NCI-H1092 (cell line): ENCODE data around the gene DDX20.
A peak's percentile ranks its signal among the peaks of the same experiment; 100 is the strongest.

Source experiments
- DNase-seq: peaks from one replicate; lab custom pipeline; 2025; lab: John Stamatoyannopoulos, UW

The DDX20 gene

DNA sequence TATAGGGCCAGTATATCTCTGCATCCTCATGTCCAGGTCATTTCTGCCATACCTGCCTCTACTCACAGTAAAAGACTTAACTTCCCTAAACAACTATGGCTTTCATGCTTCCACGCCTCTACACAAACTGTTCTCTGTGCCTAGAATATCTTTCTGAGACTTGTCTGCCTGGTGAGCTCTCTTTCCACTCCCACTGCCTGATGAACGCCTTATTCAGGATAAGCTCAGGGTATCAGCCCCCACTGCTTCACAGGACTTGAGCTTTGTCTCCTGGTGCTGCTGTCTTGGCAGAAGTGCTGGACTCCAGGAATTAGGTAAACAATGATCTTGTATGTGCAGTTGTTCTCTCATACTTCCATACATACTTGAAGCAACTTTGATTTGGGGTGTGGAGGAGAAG is 4.8 kb upstream of the DDX20 start:
- DNase-seq = no peak

DNA sequence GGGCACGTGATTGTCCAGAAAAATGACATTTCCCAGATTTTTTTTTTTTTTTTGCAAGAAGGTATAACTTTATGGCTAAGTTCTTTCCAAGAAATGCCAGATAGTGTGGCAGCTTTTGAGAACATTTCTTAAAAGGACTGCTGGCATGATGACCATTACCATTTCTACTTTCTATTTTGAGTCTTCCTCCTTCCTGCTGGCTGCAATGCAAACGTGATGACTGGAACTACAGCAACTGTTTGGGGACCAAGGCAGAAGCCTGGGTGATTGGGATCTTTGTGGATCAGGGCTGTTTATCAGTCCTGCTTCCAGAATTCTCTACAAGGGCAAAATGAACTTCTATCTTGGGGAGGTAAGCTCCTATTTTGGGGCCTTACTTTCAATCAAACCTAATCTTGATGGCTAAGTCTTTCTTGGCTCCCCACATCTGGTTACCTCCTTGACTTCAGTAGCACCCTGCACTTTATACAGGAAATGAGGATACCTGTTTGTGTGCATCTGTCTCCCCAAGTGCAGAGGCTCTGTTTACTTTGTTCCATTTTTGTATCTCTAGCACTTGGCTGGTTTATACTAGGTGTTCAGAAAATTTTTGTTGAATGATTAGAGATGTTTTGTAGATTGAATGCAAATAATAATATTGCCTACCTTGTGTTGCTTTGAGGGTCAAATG is 3.7 kb upstream of the DDX20 start:
- DNase-seq = no peak

DNA sequence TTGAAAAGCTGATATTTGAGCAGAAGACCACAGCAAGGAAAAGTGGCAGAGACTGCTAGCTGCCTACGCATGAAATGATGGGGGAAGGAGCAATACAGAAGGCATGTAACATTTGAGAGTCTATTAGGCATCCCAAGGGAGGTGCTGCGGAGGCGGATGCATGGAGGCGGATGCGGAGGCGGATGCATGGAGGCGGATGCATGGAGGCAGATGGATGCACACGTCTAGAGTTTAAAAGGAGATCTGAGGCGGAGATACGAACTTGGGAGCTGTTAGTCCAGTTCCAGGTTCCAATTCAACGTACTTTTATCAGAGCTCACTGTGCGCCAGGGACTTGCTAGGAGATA is 744 bp upstream of the DDX20 start:
- DNase-seq = peak; percentile 27

DNA sequence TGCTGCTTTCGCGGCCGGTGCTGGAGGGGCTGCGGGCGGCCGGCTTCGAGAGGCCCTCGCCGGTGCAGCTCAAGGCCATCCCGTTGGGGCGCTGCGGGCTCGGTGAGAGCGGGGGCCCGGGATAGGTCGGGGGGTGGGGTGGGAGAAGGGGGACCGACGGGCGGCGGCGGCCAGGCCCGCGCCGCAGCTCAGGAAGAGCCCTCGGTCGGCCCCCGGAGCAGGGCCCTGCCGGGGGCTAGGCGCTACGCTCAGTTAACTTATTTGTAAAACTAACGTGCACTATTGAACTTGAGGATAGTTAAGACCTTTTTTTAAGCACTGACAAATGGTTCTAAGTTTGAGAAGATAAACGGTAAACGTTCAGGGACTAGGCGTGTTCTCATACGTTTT is 418 bp downstream of the DDX20 start:
- no peak for DNase-seq

DNA sequence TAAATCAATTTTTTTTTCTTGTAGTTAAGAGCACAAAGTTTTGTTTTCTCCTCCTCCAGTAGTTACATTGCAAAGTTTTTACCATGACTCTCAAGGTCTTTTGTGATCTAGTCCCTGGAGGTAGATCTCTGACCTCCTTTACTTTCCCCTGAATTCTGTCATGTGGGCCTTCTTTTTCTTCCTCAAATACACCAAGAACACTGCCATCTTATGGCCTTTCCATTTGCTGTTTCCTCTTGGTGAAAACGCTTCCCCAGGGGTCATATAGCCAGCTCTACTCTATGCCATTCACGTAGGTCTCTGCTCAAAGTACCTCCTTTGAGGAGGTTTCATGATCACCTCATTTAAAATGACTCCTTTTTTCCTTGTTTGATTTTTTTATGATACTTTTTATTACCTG is 2.7 kb downstream of the DDX20 start:
- DNase-seq = no peak

DNA sequence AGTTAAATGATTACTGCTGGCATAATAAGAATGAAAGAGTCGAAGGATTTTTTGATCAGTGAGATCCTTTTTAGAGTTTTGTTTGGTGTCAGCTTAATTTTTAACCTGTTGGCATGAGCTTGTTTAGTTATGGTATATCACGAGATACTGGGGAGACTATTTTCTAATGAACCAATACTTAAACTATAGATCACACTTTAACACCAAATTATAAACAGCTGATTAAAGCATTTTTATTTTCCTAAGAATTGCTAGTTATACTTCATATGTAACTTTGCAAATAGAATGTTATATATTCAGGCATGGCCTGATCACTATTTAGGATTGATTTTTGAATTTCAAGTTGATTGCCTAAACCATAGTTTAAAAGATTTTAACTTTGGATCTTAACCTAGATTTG is 6.0 kb downstream of the DDX20 start:
- DNase-seq = no peak

DNA sequence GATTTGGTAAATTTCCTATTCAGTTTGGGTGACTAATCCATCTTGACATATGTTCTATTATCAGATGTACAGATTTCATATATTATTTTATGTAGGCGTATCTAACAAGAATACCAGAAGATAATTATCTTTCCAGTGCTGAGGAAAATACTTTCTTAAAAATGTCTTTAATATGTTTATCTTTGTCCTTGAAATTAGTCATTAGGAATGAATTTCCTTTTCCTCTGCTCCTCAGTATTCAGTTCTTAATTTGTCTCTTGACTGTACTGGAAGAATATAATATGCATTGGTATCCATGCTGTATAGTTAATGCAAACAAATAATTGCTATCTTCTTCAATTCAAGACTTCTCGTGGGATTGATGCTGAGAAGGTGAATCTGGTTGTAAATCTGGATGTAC is 6.6 kb downstream of the DDX20 start:
- no peak for DNase-seq

DNA sequence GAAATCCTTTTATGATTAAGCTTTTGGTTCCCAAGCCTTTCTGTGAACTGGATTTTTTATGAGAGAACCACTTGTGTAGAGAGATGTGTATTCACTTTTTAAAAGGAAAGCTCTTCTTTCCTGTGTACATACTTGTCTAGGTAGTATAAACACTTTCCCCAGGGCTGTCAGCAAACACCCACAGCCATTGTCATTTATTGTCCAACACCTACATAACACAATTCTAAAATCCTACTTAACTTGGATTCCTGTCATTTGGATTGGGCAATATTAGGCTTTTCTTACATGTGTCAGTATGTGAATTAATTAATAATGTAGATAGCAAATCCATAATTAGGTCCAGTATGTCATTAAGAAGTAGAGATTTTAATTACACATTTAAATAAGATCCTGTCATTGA is 12.3 kb downstream of the DDX20 start:
- DNase-seq = no peak

DNA sequence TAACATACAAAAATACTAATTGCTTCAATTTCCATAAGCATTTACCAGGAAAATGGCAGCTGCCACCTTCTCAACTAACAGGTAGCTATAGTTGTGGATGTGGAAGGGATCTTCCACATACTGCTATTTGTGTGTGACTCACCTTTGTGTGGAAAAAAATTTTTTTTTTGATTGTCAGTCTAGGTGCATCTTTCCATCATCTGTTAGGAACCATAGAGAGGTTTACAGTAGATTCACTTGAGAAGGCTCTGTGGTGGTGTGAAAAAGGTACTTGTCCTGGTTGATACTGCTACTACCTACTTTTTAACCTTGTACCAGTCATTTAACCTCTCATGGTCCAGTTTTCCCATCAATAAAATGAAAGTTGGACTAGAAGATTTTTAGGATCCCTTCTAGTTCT is 12.9 kb downstream of the DDX20 start:
- DNase-seq = no peak

DNA sequence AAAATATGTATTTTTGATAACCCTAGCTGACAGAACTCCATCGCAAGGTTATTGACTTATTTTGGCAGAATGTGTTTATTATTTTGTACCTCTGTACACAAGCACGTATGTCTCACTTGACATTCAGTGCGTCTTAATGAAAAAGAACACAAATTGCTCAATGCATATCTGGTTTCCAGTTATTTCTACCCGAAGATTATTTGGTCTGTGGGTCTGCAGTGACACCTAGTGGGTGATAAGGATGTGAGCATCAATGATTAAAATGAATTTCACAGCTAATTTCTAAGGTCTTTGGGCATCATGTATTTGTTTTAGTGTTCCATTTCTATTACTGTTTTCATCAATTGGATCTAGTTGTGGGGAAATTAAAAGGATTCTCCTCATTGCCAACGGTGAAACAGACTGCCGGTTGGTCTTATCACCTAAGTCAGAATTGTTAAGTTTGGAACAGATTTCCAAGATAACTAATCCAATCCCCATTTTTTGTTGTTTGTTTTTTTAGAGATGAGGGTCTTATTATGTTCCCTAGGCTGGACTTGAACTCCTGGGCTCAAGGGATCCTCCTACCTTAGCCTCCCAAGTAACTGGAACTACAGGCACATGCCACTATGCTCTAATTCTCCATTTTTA is 13.9 kb downstream of the DDX20 start:
- DNase-seq = peak; percentile 9

DNA sequence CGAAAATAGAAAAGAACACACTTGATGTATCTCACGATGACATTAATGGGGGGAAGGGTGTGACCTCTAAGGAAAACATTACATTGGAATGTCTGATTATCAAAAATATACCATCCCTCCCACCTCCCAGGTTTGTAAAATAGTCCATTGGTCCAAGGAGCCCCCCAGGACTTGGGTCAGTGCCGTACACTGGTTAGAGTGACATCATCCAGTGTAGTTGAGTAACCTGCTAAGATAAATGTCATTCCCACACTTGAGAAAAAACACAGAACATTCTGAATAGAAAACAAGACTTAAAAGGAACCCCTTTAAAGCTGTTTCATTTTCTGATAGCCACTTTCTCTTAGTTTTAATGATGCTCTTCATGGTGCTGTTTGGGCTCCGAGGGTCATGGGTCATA is 15.2 kb downstream of the DDX20 start:
- DNase-seq = no peak

DNA sequence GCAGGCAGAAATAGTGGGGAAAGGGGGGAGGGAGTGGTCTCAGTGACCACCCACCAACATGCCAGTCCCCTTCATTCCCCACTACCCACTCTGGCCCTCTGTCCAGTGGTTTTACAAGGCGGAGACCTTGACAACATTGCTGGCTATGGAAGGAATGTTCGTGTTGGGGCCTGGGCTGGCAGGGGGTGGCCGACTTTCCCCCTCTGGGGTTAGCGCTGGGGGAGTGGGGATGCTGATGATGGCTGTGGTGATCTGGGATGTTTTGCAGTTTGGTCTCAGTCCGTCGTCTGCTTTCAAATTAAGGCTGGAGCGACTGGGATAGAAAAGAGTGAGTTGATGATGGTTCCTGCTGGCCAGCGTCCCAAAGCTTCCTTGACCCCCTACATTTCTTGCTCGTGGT is 20.3 kb downstream of the DDX20 start:
- DNase-seq = no peak

DNA sequence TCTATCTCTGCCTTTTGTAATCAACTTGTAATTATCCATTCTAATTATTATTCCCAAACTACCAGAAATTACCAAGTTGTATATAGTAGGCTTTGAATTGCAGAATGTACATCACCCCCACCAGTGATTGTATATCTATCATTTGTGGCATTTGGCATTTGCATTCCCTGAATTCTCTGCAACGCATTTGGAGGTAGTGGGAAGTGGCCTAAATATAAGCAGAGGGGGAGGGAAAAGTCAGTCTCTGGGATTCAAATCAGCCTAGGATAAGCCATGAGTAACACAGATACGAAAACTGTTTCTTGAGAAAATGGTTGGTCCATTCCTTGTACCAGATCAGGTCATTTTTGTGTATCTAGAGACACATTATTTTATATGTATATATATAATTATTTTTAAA is 20.7 kb downstream of the DDX20 start:
- no peak for DNase-seq

DNA sequence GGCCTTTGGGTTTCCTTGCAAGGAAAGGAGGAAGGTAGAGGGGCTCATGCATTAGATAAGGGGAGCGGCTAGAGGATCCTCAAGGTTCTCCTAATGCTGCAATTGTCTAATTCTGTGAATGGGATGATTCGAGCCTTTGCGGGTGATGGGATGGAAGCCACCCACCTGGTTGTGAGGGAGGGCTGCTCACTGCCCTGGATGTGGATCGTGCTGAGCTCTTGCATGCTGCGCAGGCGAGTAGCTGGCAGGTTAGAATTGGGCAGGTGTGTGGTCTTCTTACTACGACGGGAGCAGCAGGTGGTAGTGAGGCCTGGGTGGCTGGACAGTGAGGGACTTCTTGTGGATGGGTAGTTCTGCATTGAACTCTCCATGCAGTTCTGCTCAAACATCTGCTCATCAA is 21.2 kb downstream of the DDX20 start:
- no peak for DNase-seq

DNA sequence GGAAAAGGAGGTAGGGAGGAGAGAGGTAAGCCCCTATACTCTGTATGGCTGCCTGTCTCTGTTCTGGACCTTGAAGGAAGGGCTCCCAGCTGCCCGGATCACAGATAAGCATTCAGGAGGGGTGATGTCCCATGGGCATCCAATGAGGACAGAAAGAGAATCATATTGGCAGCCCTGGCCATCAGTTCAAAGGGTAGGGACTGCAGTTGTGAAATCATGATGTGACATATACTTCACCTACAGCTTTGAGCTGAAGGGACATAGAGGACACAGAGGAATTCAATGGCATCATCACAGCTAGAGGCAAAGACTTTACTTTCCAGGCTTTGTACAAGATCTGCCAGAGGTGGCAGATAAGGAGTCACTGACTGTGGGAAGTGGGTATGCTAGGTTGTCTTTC is 21.6 kb downstream of the DDX20 start:
- DNase-seq = no peak

DNA sequence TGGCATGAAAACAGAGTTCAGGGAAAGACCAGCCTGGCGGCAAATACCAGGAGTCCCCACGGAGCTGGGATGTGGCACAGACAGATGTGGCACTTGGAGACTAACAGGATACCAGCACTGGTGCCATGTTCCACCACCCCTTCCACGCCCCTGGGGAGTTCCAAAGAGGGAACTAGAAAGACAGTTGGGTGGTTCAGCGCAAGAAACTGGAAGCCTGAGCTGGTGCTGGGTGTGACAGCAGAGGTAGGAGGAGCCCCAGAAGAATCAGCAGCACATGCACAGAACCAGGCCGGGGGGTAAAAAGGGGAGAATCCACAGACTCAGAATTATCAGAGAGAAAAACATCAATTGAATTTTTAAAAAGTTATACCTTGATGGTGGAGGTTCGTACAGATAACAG is 22.4 kb downstream of the DDX20 start:
- DNase-seq = no peak

DNA sequence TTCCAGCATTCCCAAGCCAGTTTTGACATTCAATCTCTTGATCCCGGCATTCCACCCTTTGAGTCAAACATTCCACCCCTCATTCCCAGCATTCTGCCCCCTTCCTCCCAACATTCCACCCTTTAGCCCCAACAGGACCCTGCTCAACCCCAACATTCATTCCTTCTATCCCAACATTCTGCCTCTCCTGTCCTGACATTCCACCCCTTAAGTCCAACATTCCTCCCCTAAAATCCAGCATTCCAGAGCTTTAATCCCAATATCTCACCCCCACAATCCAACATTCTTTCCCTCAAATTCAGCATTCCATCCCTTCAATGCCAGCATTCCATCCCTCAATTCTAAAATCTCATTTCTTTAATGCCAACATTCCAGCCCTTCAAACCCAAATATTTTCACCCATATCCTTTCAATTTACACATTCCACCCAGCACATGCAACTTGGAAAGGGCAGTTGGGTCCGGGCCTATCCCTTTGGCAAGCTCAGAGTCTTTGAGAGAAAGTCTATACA is 22.9 kb downstream of the DDX20 start:
- DNase-seq = no peak

DNA sequence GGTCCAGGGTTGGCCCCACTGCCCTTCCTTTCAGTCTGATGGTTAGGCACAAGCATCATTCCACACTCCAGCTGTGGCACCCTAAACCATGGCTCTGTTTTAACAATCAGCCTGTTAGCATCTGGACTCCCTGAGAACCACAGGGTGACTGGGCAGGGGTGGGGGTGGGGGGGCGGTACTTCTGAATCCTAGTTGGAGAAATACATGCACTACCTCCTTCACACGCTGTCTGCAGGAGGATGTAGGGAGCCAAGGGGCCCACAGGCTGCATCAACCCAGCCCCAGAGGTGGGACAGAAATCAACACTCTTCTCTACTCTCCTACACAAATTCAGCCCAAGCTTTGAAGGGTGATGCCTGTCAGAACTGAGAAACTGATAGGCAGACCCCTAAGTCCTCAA is 23.8 kb downstream of the DDX20 start:
- DNase-seq = no peak

DNA sequence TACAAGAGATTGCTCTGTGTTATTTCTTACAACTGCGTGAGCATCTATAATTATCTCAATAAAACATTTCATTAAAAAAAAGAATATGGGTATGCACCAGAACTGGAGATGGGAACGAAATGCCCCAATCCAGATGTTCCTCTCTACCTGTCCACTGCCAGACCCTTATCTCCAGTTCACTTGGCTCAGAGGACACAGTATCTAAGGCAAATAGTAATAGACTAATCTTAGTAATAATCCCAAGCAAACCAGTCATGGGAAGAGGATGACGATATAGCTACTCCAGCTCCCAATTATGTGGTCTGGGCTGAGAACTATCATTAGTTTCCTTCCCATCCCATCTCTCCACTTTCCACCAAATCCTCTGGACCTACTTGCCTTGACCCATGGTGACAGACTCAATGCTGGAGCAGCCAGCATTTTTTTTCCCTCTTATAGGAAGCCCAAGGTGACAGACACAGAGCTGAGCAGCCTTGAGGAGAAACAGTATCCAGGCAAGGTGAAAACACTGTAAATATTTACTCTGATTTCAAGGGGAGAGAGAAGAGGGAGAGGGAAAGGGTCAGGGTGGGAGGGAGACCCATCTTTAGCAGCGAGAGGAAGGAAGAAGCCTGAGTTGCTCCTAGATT is 28.7 kb downstream of the DDX20 start:
- DNase-seq = no peak

DNA sequence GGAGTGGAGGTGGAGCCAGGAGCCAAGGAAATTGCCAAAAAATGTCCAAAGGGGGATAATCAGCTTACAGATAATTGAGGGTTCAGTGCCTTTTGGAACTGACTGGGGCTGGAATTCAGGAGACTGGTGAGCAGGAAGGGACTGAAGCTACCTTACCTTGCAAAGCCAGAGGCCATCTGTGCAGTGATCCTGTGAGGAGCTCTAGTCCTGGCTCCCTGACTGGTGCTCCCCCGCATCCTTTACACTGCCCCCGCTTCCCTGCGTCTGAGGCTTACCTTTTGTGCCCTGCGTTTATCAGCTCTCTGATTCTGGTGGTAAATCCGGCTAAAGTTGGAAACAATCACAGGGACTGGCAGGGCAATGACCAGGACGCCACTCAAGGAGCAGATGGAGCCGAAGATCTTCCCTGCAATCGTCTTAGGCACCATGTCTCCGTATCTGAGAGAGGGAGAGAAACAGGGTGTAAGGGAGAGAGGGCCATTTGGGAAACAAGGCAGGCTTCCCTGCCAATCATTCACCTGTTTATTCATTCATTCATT is 31.0 kb downstream of the DDX20 start:
- no peak for DNase-seq

DNA sequence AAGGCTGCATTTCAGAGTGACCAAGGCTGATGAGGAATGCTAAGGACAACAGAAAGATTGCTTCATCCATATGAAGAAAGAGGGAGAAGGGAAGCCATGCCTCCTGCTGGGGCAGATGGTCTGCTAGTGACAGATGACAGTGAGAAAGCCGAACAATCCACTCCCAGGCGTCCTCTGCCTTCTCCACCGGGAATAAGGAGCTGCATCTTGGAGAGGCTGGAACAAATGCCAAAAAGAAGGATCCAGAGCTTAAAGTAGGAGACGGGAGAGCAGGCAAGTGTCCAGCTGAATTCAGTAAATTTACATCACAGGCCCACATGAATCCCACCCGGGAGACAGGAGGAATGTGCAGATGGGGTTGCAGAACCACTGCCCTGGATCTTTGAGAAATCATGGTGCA is 33.4 kb downstream of the DDX20 start:
- no peak for DNase-seq

DNA sequence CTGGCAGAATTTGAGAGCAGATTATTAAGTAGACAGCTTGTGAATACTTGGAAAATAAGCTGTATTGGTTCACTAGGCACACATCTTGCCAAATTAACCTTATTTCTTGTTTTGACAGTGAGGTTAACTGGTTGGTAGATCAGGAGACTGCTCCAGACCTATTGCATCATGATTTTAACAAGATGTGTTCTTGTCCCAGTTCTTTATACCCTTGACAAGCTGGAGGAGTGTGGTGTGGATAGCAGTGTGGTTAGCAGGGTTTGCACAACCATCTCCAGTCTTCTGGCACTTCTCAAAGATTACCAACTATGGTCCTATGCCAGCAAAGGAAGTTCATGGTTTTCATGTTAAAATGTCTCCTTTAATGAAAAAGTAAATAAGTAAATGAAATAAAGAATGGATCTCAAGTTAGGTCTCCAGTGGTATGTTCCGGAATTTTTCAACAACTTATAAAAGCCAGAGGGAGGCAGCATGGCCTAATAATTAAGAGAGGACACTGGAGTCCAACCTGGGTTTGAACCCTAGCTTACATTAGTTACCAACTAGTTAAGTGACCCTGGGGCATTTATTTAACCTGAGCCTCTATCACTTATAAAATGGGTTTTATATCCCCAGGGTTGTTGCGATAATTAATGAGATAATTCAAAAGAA is 34.1 kb downstream of the DDX20 start:
- DNase-seq = no peak

DNA sequence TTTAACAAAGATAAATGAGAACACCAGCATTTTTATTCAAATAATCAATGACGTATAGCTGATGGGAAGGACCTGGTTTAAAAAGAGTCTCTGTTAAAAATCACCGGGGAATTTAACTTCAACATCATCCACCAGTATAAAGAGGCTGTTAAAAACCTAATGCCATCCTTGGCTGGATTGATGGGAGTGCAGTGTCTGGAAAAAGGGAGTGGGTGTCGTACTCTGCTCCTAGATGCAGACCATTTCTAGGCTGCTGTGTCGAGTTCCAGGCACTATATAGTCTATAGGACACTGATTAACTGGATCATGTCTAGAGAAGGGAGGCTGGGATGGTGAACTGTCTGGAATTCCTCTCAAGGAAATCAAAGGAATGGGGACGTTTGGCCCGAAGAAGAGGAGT is 36.1 kb downstream of the DDX20 start:
- DNase-seq = no peak
